GM04503 (cell line): ENCODE data around the gene ZKSCAN8.
A peak's percentile ranks its signal among the peaks of the same experiment; 100 is the strongest.

Experiments
- DNase-seq: peaks from one replicate; pipeline ENCODE4 v3.0.0-alpha.2; 2012; ENCODE audit warnings: low read depth

ZKSCAN8 gene

DNA sequence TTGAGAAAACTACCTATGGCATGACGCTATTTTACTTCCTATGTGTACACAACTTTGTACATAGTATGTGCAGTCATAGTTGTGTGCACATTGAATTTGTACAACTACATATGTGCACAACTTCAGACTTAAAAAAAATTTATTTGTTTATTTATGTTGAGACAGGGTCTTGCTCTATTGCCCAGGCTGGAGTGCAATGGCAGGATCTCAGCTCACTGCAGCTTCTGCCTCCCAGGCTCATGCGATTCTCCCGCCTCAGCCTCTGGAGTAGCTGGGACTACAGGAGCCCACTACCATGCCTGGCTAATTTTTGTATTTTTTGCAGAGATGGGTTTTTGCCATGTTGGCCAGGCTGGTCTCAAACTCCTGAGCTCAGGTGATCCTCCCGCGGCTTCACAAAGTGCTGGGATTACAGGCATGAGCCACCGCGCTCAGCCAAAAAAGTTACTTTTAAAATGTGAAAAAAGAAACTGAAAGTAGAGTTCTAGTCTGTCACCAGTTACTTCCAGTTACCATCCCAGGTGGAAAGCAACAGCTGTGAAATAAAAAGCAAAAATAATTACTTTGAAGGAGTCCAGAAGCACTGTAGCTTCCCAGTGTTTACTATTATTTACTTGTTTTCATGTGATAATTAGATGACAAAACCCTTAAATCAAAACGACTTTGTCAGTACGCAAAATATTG lies 1.7 kb upstream of the ZKSCAN8 start:
- no peak for DNase-seq

DNA sequence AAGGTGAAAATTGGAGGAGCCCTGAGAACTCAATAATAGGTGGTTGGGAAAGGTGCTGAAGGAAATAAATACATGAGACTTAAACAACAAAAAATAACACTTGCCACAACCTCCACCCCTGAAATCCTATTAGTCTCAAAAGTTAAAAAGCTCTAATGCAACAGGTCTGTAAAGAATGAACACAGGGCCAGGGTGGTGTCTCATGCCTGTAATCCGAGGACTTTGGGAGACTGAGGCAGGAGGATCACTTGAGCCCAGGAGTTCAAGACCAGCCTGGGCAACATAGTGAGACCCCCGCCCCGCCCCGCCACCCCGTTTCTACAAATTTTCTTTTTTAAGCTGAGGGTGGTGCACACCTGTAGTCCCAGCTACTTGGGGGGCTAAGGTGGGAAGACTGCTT lies 1.1 kb upstream of the ZKSCAN8 start:
- no peak for DNase-seq

- DNase-seq, result no peak
Observed at GRCh38 chr6:28142446-28142845, 763 bp downstream of the ZKSCAN8 start.

DNA sequence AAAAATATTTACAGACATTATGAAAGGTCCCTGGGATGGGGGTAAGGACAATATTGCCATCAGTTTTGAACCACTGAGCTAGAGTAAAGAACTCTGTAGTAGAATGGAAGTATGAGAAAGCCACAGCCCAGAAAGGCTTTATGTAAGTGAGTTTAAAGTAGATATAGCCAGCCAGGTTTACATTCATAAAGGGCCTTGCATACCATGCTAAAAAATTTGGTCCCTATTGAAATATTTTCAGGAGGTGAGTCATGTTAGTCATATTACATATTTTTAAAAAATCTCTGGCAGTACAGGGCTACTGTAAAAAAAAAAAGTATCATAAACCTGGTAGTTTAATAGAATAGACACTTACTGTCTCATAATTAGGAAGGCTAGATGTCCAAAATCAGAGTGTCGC lies 3.5 kb downstream of the ZKSCAN8 start:
- no peak for DNase-seq

GRCh38 chr6:28152531-28152930 lies 10.8 kb downstream of the ZKSCAN8 start:
- no peak for DNase-seq

DNA sequence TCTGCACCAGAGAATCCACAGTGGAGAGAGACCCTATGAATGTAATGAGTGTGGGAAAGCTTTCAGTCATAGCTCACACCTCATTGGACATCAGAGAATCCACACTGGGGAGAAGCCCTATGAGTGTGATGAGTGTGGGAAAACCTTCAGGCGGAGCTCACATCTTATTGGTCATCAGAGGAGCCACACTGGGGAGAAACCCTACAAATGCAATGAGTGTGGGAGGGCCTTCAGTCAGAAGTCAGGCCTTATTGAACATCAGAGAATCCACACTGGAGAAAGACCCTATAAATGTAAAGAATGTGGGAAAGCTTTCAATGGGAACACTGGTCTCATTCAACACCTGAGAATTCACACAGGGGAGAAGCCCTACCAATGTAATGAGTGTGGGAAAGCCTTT lies 11.9 kb downstream of the ZKSCAN8 start:
- DNase-seq, result no peak

DNA sequence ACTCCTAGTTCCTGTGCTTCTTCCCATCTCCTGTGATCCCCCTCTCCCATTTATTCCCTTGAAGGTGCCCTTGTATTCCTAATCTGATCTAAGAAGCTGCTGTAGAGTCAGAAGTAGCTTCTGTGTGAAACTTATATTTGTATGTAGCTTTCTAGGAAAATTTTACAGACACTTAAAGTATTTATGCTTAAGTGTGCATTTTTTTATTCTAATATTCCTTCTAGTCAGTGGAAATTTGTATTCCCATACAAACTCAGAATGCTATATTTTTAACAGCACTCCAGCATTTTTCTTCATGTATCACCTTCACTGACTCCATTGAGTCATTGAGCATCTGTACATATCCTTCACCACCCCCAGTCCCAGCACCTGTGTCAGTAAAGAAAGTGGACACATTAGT lies 12.7 kb downstream of the ZKSCAN8 start:
- DNase-seq, result no peak

DNA sequence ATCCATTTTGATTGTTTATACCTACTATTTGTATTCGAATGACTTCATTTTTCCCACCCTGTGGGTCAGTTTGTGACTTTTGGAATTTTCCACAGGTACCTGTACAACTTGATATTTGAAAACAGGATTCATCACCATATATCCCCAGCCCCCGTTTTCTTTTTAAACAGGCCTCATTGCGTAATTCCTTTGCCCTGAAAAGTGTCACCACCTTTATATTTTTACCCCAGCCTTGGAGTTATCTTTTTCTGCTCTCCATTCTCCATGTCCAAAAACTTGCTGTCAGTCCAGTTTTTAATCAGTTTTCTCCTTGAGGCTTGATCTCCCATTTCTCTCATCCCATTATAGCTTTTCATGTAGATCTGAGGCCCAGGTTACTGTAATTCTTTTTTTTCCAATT lies 16.6 kb downstream of the ZKSCAN8 start:
- DNase-seq, result no peak

DNA sequence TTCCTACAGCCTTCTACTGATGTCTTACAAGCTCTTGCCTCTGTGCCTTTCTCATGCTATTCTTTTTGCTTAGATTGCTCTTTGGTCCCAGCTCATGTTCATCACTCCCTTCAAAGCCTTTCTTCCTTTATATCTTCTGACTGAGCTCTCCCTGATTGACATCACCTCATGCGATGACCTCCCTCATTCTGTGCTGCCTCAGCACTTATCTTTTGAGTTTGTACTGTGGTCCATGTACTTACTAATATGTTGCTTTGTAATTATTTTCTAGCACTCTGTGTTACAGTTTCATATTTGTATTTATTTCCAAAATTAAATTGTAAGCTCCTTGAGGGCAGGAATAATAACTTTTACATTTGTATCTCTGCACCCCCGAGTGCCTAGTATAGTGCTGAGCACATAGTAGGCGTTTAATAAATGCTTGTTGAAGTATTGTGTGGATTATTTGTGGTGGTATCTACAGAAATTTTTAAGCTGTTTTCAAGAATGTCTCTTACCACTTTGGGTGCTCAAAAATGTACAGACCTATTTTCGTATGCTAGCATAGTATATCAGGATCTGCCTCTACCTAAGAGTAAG lies 17.4 kb downstream of the ZKSCAN8 start:
- DNase-seq, result no peak

- DNase-seq, result no peak
Observed at GRCh38 chr6:28160233-28160632, 18.6 kb downstream of the ZKSCAN8 start.

DNA sequence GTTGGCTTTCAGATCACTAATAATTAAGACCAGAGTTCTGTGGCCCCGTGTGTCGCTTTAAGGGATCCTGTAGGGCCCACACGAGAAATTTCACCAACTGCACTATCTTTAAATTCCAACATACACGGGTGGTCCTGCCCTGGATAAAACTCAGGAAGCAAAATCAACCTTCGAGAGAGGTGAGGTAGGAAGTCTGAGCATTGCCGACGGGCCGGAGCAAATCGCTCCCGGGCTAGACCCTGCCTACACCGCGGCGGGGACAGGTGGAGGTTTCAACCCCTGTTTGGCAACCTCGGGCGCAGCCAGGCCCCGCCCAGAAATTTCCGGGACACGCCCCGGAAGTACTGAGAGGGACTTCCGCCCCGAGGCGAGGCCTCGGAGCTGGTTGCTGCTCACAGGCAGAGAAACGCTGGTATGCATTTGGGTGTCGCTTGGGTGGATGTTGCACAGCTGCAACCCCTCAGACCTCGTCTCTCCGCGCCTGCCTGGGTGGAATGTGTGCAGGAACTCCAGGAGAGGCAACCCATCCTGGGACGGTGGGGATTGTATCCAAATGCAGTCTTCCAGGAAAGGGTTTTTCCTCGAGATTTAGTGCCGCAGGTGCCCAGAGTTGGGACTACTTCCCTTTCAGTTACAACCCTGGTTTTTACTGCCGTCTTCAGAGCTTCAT lies 19.9 kb downstream of the ZKSCAN8 start:
- no peak for DNase-seq

- no peak for DNase-seq
Observed at GRCh38 chr6:28165563-28165962, 23.9 kb downstream of the ZKSCAN8 start.

DNA sequence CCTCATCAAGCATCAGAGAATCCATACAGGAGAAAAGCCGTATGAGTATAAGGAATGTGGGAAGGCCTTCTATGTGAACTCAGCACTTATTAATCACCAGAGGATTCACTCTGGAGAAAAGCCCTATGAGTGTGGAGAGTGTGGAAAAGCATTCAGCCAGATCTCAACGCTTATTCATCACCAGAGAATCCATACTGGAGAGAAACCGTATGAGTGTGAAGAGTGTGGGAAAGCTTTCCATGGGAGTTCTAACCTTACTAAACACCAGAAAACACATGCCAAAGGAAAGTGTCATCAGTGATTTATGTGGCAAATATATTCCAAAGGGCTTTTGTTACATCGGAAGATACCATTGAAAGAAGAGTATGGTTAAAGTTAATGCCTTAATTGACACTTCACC lies 25.4 kb downstream of the ZKSCAN8 start:
- DNase-seq, result peak; percentile 76

GRCh38 chr6:28167926-28168325 lies 26.2 kb downstream of the ZKSCAN8 start:
- DNase-seq, result no peak

GRCh38 chr6:28171271-28171670 lies 29.6 kb downstream of the ZKSCAN8 start:
- DNase-seq, result no peak

DNA sequence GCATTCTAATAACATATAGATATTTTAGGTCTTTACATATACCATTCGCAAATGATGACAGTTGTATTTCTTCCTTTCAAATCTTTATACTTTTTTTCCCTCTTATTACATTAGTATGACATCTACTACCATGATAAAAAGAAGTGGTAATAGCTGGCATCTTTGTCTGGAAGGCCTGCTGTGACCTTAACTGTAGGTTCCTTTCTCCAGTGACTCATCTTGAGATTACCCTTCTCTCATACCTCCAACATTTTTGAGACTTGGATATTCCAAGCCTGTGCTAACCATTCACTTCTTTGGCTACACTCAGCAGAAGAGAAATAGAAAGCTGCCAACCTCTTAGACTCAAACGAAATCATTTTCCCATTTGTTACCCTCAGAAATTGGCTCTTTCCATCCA lies 30.3 kb downstream of the ZKSCAN8 start:
- no peak for DNase-seq

GRCh38 chr6:28176373-28176772 lies 34.7 kb downstream of the ZKSCAN8 start:
- no peak for DNase-seq

DNA sequence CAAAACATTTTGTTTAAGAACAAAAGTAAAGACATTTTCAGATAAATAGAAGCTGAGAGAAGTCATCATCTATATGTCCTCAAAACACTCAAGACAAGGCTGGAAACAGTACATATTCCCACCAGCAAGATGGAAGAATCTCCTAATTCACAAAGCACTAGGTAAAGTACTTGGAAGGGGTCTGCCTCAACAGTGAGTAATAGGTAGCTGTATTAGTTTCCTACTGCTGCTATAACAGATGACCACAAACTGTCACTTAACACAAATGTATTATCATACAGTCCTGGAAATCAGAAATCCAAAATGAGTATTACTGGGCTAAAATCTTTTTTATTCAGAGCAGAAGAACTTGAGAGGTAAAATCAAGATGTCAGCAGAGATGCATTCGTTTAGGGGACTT lies 40.6 kb downstream of the ZKSCAN8 start:
- DNase-seq, result no peak

- no peak for DNase-seq
Observed at GRCh38 chr6:28188111-28188979, 46.7 kb downstream of the ZKSCAN8 start.

DNA sequence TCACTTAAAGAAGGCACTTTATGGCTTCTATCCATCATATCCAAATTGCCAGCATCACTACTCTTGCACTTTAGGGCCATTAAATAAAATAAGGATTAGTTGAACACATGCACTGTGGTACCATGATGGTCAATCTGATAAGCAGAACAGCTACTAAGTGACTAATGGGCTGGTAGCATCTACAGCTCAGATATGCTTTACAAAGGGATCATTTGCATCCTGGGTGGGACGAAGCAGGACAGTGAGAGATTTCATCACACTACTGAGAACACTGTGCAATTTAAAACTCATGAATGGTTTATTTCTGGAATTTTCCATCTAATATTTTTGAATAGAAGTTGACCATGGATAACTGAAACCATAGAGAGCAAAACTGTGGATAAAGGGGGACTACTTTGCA lies 58.3 kb downstream of the ZKSCAN8 start:
- DNase-seq, result no peak

GRCh38 chr6:28203201-28203600 lies 61.5 kb downstream of the ZKSCAN8 start:
- no peak for DNase-seq

GRCh38 chr6:28205879-28206278 lies 64.2 kb downstream of the ZKSCAN8 start:
- DNase-seq, result no peak

- DNase-seq, result no peak
Observed at GRCh38 chr6:28206527-28206926, 64.8 kb downstream of the ZKSCAN8 start.
